HepG2 (cell line): ENCODE data around the gene ABI3. TPM values are rescaled to one million over a fixed set of nuclear protein-coding genes. Genes with fewer than 3 reads are reported as not detected.
A peak's percentile ranks its signal among the peaks of the same experiment; 100 is the strongest.

Experiments
- CREM ChIP-seq, 2 experiments: sonication (generic) in 1 of 2; formaldehyde crosslinking in 1 of 2; IDR thresholded peaks; 2 replicates each; pipeline versions ENCODE4 v1.4.0 to v1.6.1; 2016 to 2020; ENCODE audit warnings: antibody characterized with exemption in 1 of 2, mild to moderate bottlenecking in 1 of 2, missing genetic modification reagents in 1 of 2
- DDIT3 ChIP-seq: sonication (generic); formaldehyde crosslinking; IDR thresholded peaks from 2 replicates; pipeline ENCODE4 v1.4.0; 2020; ENCODE audit warnings: mild to moderate bottlenecking, missing genetic modification reagents
- E2F2 ChIP-seq: sonication (generic); formaldehyde crosslinking; IDR thresholded peaks from 2 replicates; pipeline ENCODE4 v1.4.0; 2020; ENCODE audit warnings: missing genetic modification reagents, borderline replicate concordance
- GRHL1 ChIP-seq: sonication (generic); formaldehyde crosslinking; conservative IDR thresholded peaks from 2 replicates; pipeline ENCODE4 v1.8.0; 2022; ENCODE audit warnings: missing genetic modification reagents
- MAF1 ChIP-seq: sonication (generic); formaldehyde crosslinking; IDR thresholded peaks from 2 replicates; pipeline ENCODE4 v1.5.0; 2020; ENCODE audit warnings: missing genetic modification reagents, borderline replicate concordance
- NFRKB ChIP-seq: fragments of 450-650 bp; IDR thresholded peaks from 2 replicates; pipeline ENCODE4 v1.6.1; 2017
- NR2F1 ChIP-seq, 2 experiments: fragments of 450-650 bp in 1 of 2; formaldehyde crosslinking in 1 of 2; IDR thresholded peaks; 2 replicates each; pipeline versions ENCODE4 v1.5.0 to v1.6.1; 2016 to 2020; ENCODE audit warnings: mild to moderate bottlenecking in 1 of 2, missing compliant biosample characterization in 1 of 2, missing genetic modification reagents in 1 of 2, moderate library complexity in 1 of 2
- RFX5 ChIP-seq: IDR thresholded peaks from 2 replicates; pipeline ENCODE4 v1.6.1; 2011; ENCODE audit warnings: low read depth, low read length, improper control_type of control experiment
- SALL1 ChIP-seq: sonication (generic); formaldehyde crosslinking; IDR thresholded peaks from 2 replicates; pipeline ENCODE4 v1.8.0; 2022; ENCODE audit warnings: mild to moderate bottlenecking, missing genetic modification reagents
- SRY ChIP-seq: sonication (generic); formaldehyde crosslinking; IDR thresholded peaks from 2 replicates; pipeline ENCODE4 v1.8.0; 2022; ENCODE audit warnings: mild to moderate bottlenecking, missing genetic modification reagents
- TGIF2 ChIP-seq: IDR thresholded peaks from 2 replicates; pipeline ENCODE4 v1.6.1; 2016; ENCODE audit warnings: control low read depth, missing compliant biosample characterization
- ZBTB43 ChIP-seq: sonication (generic); formaldehyde crosslinking; conservative IDR thresholded peaks from 2 replicates; pipeline ENCODE4 v1.4.0; 2020; ENCODE audit warnings: missing genetic modification reagents
- ZBTB46 ChIP-seq: sonication (generic); formaldehyde crosslinking; IDR thresholded peaks from 2 replicates; pipeline ENCODE4 v1.4.0; 2020; ENCODE audit warnings: mild to moderate bottlenecking, missing genetic modification reagents, borderline replicate concordance
- ZNF276 ChIP-seq: sonication (generic); formaldehyde crosslinking; IDR thresholded peaks from 2 replicates; pipeline ENCODE4 v1.4.0; 2020; ENCODE audit warnings: mild to moderate bottlenecking, low read depth, missing genetic modification reagents
- ZNF382 ChIP-seq: sonication (generic); formaldehyde crosslinking; IDR thresholded peaks from 2 replicates; pipeline ENCODE4 v1.5.0; 2020; ENCODE audit warnings: missing genetic modification reagents, mild to moderate bottlenecking, borderline replicate concordance
- ZNF572 ChIP-seq: sonication (generic); formaldehyde crosslinking; IDR thresholded peaks from 2 replicates; pipeline ENCODE4 v1.5.1; 2020; ENCODE audit warnings: mild to moderate bottlenecking, missing genetic modification reagents
- ZNF644 ChIP-seq: IDR thresholded peaks from 2 replicates; pipeline ENCODE4 v1.6.1; 2016; ENCODE audit warnings: low read depth
- ZNF660 ChIP-seq: sonication (generic); formaldehyde crosslinking; IDR thresholded peaks from 2 replicates; pipeline ENCODE4 v1.5.1; 2020; ENCODE audit warnings: mild to moderate bottlenecking, low read depth, missing genetic modification reagents, borderline replicate concordance
- ZNF891 ChIP-seq: sonication (generic); formaldehyde crosslinking; IDR thresholded peaks from 2 replicates; pipeline ENCODE4 v1.5.0; 2020; ENCODE audit warnings: mild to moderate bottlenecking, missing genetic modification reagents
- polyA plus RNA-seq, 8 experiments: library from polyadenylated mRNA; depleted of rRNA in 3 of 8; stranded (reverse) in 7 of 8; unstranded in 1 of 8; fragments of >200 nt; fragmentation: Illumina TruSeq in 4 of 8; extraction: Trizol in 4 of 8; gene quantifications; 2 replicates each; pipeline versions ENCODE4 v1.2.1 to v1.2.3, GENCODE V29; 2011 to 2016; ENCODE audit warnings: low read depth in 4 of 8, missing spikeins in 1 of 8, mixed read lengths in 1 of 8; ENCODE audit not compliant: insufficient read depth in 1 of 8
- total RNA-seq, 5 experiments: library from RNA; depleted of rRNA; stranded (reverse); fragments of >200 nt; fragmentation: Illumina TruSeq; extraction: Trizol; gene quantifications; 2 replicates each; pipeline ENCODE4 v1.2.3, GENCODE V29; 2016; ENCODE audit warnings: low read depth in 1 of 5

ABI3 gene
- total and polyA plus RNA-seq, 2 of the 13 experiments (the other 11 are each of a cell fraction or from before 2014, with no cell fraction given) = not detected

GRCh38 chr17:49191917-49192741 lies 18.4 kb upstream of the ABI3 start (continued):
- TF ChIP-seq GRHL1 (CRISPR knock-in tag) (no peak; the same call in 1 of the 2 replicates), ZBTB46 (0 out of 2 replicates have a peak, but pooled peaks have one; percentile 89), ZNF382 (CRISPR knock-in tag) (no peak), SRY (CRISPR knock-in tag) (0 out of 2 replicates have a peak, but pooled peaks have one; percentile 20), ZNF660 (0 out of 2 replicates have a peak, but pooled peaks have one; percentile 7), ZBTB43 (CRISPR knock-in tag) (peak; percentile 83), ZNF891 (peak; percentile 94), DDIT3 (no peak; the same call in 1 of the 2 replicates), ZNF644 (peak; percentile 57), ZNF572 (no peak), NFRKB (no peak), E2F2 (CRISPR knock-in tag) (peak; percentile 90; the same call in 1 of the 2 replicates), SALL1 (CRISPR knock-in tag) (peak; percentile 50), NR2F1 (CRISPR knock-in tag; IDR thresholded peaks at IDR 0.05) (no peak; a peak in 1 of 4 replicates), RFX5 (no peak), ZNF276 (peak; percentile 76), TGIF2 (CRISPR knock-in tag) (peak; percentile 32; the same call in 1 of the 2 replicates), MAF1 (peak; percentile 99), CREM (IDR thresholded peaks at IDR 0.05) (peak; percentile 45; the same call in 1 of the 2 replicates), CREM (CRISPR knock-in tag; IDR thresholded peaks at IDR 0.05) (no peak; the same call in 1 of the 2 replicates)
